ENCODE results near the gene TLE2.

The TLE2 gene

GRCh38 chr19:2982983-2983350 is 46.1 kb downstream of the TLE2 start:
- peak; percentile 67 for DNase-seq (ENCODE audit: low read depth, low spot score)
- CTCF ChIA-PET: interaction anchor here (0.9 to 1.0 kb wide), 2 partner anchors 20 to 92 kb away, joined by 3 to 5 read pairs; no protein-coding TSS in a partner anchor
- POLR2A ChIA-PET: no interaction called here
- no peak for TF ChIP-seq CTCF (IDR thresholded peaks at IDR 0.05; ENCODE audit: insufficient read depth, low read length, missing control alignments)
- no peak overlapping the region for H3K4me3 ChIP-seq (ENCODE audit: low read depth, low read length)

- DNase-seq (ENCODE audit: low read depth, low spot score): no peak
- CTCF ChIA-PET: interaction anchor here (0.9 to 1.0 kb wide), 2 partner anchors 20 to 93 kb away, joined by 3 to 5 read pairs; no protein-coding TSS in a partner anchor
- POLR2A ChIA-PET: no interaction called here
- H3K4me3 ChIP-seq (ENCODE audit: low read depth, low read length): no peak overlapping the region
- TF ChIP-seq CTCF (IDR thresholded peaks at IDR 0.05; ENCODE audit: insufficient read depth, low read length, missing control alignments): no peak
Measured at GRCh38 chr19:2982561-2982960, 46.5 kb downstream of the TLE2 start.

GRCh38 chr19:2981898-2982297 is 47.2 kb downstream of the TLE2 start:
- no peak overlapping the region for H3K4me3 ChIP-seq (ENCODE audit: low read depth, low read length)
- no peak for TF ChIP-seq CTCF (IDR thresholded peaks at IDR 0.05; ENCODE audit: insufficient read depth, low read length, missing control alignments)
- ChIA-PET CTCF (no interaction called here), POLR2A (no interaction called here)
- DNase-seq (ENCODE audit: low read depth, low spot score): no peak

- POLR2A ChIA-PET: no interaction called here
- TF ChIP-seq CTCF (IDR thresholded peaks at IDR 0.05; ENCODE audit: insufficient read depth, low read length, missing control alignments): no peak
- no peak overlapping the region for H3K4me3 ChIP-seq (ENCODE audit: low read depth, low read length)
- CTCF ChIA-PET: interaction anchor here (4.5 kb wide), 1 partner anchor 17 kb away, joined by 22 read pairs; no protein-coding TSS in a partner anchor
- no peak for DNase-seq (ENCODE audit: low read depth, low spot score)
Measured at GRCh38 chr19:2978772-2979171, 50.3 kb downstream of the TLE2 start.

GRCh38 chr19:2978166-2978767 is 50.8 kb downstream of the TLE2 start:
- TF ChIP-seq CTCF (IDR thresholded peaks at IDR 0.05; ENCODE audit: insufficient read depth, low read length, missing control alignments): no peak
- no peak overlapping the region for H3K4me3 ChIP-seq (ENCODE audit: low read depth, low read length)
- ChIA-PET CTCF (interaction anchor here (1.3 to 4.5 kb wide), 4 partner anchors 16 to 507 kb away, joined by 4 to 22 read pairs (median 6); no protein-coding TSS in a partner anchor), POLR2A (no interaction called here)
- DNase-seq (ENCODE audit: low read depth, low spot score): no peak

GRCh38 chr19:2977746-2978138 is 51.3 kb downstream of the TLE2 start:
- H3K4me3 ChIP-seq (ENCODE audit: low read depth, low read length): no peak overlapping the region
- CTCF ChIA-PET: interaction anchor here (1.3 to 4.5 kb wide), 4 partner anchors 16 to 507 kb away, joined by 4 to 22 read pairs (median 6); no protein-coding TSS in a partner anchor
- DNase-seq (ENCODE audit: low read depth, low spot score): no peak
- POLR2A ChIA-PET: no interaction called here
- no peak for TF ChIP-seq CTCF (IDR thresholded peaks at IDR 0.05; ENCODE audit: insufficient read depth, low read length, missing control alignments)

All from AG04449 (cell line).